Measurements from ENCODE around the gene ZNF384.

The ZNF384 gene

DNA sequence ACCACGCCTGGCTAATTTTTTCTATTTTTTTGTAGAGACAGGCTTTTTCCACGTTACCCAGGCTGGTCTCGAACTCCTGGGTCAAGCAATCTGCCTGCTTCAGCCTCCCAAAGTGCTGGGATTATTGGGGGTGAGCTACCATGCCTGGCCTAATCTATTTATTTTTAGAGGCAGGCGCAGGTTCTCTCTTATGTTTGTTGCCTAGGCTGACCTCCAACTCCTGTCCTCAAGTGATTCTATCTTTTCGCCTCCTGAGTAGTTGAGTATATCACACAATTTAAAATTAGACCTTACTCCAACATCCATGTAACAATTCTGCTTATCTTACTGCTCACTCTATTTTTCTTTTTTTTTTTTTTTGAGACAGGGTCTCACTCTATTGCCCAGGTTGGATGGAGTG lies 35.2 kb downstream of the ZNF384 start:
- no peak overlapping the region for H3K27ac ChIP-seq (ENCODE audit: low read length, poor library complexity, severe bottlenecking)
- no peak overlapping the region for H3K4me3 ChIP-seq (ENCODE audit: insufficient read depth in 1 of 2, low read depth in 1 of 2, low read length in 2 of 2)
- no peaks in the 10 kb centered on the region for H3K27me3 ChIP-seq (ENCODE audit: control insufficient read depth in 1 of 2, insufficient read depth in 1 of 2, low read length in 2 of 2)
- peaks cover 8% of the 10 kb centered on the region for H3K79me1 ChIP-seq (replicated peaks; ENCODE audit: low read length, poor library complexity, severe bottlenecking)
- H3K14ac ChIP-seq (ENCODE audit: low read length in 2 of 2): no peak overlapping the region
- 95% methylated on average over 5 of the region's 5 CpGs for WGBS
- no peak overlapping the region for H2BK120ac ChIP-seq (ENCODE audit: low read depth, low read length)
- no peak overlapping the region for H2BK12ac ChIP-seq (ENCODE audit: low read length in 2 of 2)
- no peak overlapping the region for H3K23ac ChIP-seq (ENCODE audit: low read length in 2 of 2)
- no peak overlapping the region for H3K9ac ChIP-seq (ENCODE audit: low read length)
- no peaks in the 10 kb centered on the region for H3K9me3 ChIP-seq (ENCODE audit: control insufficient read depth, low read length)
- no peak overlapping the region for H2BK15ac ChIP-seq (ENCODE audit: low read depth, poor library complexity, severe bottlenecking)
- DNase-seq: no peak
- H2AFZ ChIP-seq (ENCODE audit: low read depth, low read length): no peak overlapping the region
- no peak overlapping the region for H2BK5ac ChIP-seq (ENCODE audit: low read depth, low read length, poor library complexity, severe bottlenecking)
- no peak overlapping the region for H3K4ac ChIP-seq (ENCODE audit: low read depth in 1 of 2, low read length in 2 of 2)
- peaks cover 57 to 68% of the 10 kb centered on the region in 2 experiments for H3K36me3 ChIP-seq (ENCODE audit: control insufficient read depth in 1 of 2, insufficient read depth in 2 of 2, low read depth in 1 of 2, low read length in 2 of 2)
- no peak overlapping the region for H4K8ac ChIP-seq (ENCODE audit: low read length)
- no peak overlapping the region for H3K4me2 ChIP-seq (ENCODE audit: low read length, poor library complexity, severe bottlenecking)
- H3K18ac ChIP-seq (ENCODE audit: low read depth in 1 of 2, low read length in 2 of 2): no peak overlapping the region
- no peak overlapping the region for H2AK5ac ChIP-seq (ENCODE audit: low read length, severe bottlenecking)
- peaks cover 2% of the 10 kb centered on the region for H3K4me1 ChIP-seq (ENCODE audit: control insufficient read depth, insufficient read depth, low read depth, low read length)
- no peak overlapping the region for H4K91ac ChIP-seq (ENCODE audit: low read length)

DNA sequence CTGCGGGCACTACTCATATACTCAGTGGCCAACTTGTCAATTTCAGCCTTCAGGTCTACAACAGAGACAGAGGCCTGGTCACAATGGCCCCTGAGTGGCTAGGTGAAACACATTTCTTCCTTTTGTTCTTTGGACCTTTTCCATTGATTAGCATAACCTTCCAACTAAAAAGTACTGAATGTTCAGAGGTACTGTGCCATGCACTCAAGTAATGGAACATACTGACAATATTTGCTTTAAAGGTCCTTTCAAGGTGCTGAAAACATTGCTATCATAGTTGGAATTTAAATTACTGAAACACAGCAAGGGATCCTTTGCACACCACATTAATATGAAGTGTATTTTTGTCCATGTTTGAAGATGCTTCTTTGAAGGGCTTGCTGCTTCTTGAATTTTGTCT lies 35.8 kb downstream of the ZNF384 start:
- H3K9ac ChIP-seq (ENCODE audit: low read length): no peak overlapping the region
- no peak overlapping the region for H4K91ac ChIP-seq (ENCODE audit: low read length)
- no peak overlapping the region for H3K18ac ChIP-seq (ENCODE audit: low read depth in 1 of 2, low read length in 2 of 2)
- H3K4me1 ChIP-seq (ENCODE audit: control insufficient read depth, insufficient read depth, low read depth, low read length): no peaks in the 10 kb centered on the region
- no peak overlapping the region for H2BK5ac ChIP-seq (ENCODE audit: low read depth, low read length, poor library complexity, severe bottlenecking)
- no peak overlapping the region for H3K4me2 ChIP-seq (ENCODE audit: low read length, poor library complexity, severe bottlenecking)
- H2BK120ac ChIP-seq (ENCODE audit: low read depth, low read length): no peak overlapping the region
- H3K4me3 ChIP-seq (ENCODE audit: insufficient read depth in 1 of 2, low read depth in 1 of 2, low read length in 2 of 2): no peak overlapping the region
- DNase-seq: no peak
- H3K36me3 ChIP-seq (ENCODE audit: control insufficient read depth in 1 of 2, insufficient read depth in 2 of 2, low read depth in 1 of 2, low read length in 2 of 2): peaks cover 59 to 71% of the 10 kb centered on the region in 2 experiments
- no peak overlapping the region for H3K4ac ChIP-seq (ENCODE audit: low read depth in 1 of 2, low read length in 2 of 2)
- no peak overlapping the region for H2AFZ ChIP-seq (ENCODE audit: low read depth, low read length)
- no peak overlapping the region for H4K8ac ChIP-seq (ENCODE audit: low read length)
- no peak overlapping the region for H2BK12ac ChIP-seq (ENCODE audit: low read length in 2 of 2)
- H3K23ac ChIP-seq (ENCODE audit: low read length in 2 of 2): no peak overlapping the region
- 97% methylated on average over 1 of the region's 1 CpG for WGBS
- no peak overlapping the region for H3K14ac ChIP-seq (ENCODE audit: low read length in 2 of 2)
- no peak overlapping the region for H2AK5ac ChIP-seq (ENCODE audit: low read length, severe bottlenecking)
- no peak overlapping the region for H3K27ac ChIP-seq (ENCODE audit: low read length, poor library complexity, severe bottlenecking)
- H2BK15ac ChIP-seq (ENCODE audit: low read depth, poor library complexity, severe bottlenecking): no peak overlapping the region
- peaks cover 8% of the 10 kb centered on the region for H3K79me1 ChIP-seq (replicated peaks; ENCODE audit: low read length, poor library complexity, severe bottlenecking)
- no peaks in the 10 kb centered on the region for H3K27me3 ChIP-seq (ENCODE audit: control insufficient read depth in 1 of 2, insufficient read depth in 1 of 2, low read length in 2 of 2)
- no peaks in the 10 kb centered on the region for H3K9me3 ChIP-seq (ENCODE audit: control insufficient read depth, low read length)

DNA sequence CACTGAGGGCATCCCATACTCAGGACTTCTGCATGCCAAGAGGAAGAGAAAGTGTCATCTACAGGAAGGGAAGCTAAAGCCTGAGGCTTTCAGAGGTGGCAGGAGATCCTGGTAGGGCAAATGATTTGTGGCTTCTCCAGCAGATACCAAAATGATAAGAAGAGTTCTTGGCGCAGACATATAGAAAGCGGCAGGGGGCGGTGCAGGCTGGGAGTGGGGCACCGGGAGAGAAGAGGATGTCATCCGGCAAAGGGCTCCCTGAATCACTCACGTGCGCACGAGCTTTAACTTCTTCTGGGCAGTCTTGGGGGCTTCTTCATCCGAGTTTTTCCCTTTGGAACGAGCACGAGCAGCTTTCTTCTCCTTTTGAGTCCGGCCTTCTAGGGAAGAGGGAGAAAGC lies 36.8 kb downstream of the ZNF384 start:
- H3K27ac ChIP-seq (ENCODE audit: low read length, poor library complexity, severe bottlenecking): no peak overlapping the region
- H2BK15ac ChIP-seq (ENCODE audit: low read depth, poor library complexity, severe bottlenecking): no peak overlapping the region
- no peaks in the 10 kb centered on the region for H3K9me3 ChIP-seq (ENCODE audit: control insufficient read depth, low read length)
- H3K4me3 ChIP-seq (ENCODE audit: insufficient read depth in 1 of 2, low read depth in 1 of 2, low read length in 2 of 2): no peak overlapping the region
- DNase-seq: no peak
- H4K91ac ChIP-seq (ENCODE audit: low read length): no peak overlapping the region
- no peak overlapping the region for H2BK5ac ChIP-seq (ENCODE audit: low read depth, low read length, poor library complexity, severe bottlenecking)
- no peak overlapping the region for H2AFZ ChIP-seq (ENCODE audit: low read depth, low read length)
- no peak overlapping the region for H3K23ac ChIP-seq (ENCODE audit: low read length in 2 of 2)
- no peak overlapping the region for H3K18ac ChIP-seq (ENCODE audit: low read depth in 1 of 2, low read length in 2 of 2)
- H2BK12ac ChIP-seq (ENCODE audit: low read length in 2 of 2): no peak overlapping the region
- no peak overlapping the region for H2AK5ac ChIP-seq (ENCODE audit: low read length, severe bottlenecking)
- no peak overlapping the region for H3K9ac ChIP-seq (ENCODE audit: low read length)
- H3K27me3 ChIP-seq (ENCODE audit: control insufficient read depth in 1 of 2, insufficient read depth in 1 of 2, low read length in 2 of 2): no peaks in the 10 kb centered on the region
- peaks cover 6% of the 10 kb centered on the region for H3K79me1 ChIP-seq (replicated peaks; ENCODE audit: low read length, poor library complexity, severe bottlenecking)
- no peak overlapping the region for H3K4me2 ChIP-seq (ENCODE audit: low read length, poor library complexity, severe bottlenecking)
- H3K36me3 ChIP-seq (ENCODE audit: control insufficient read depth in 1 of 2, insufficient read depth in 2 of 2, low read depth in 1 of 2, low read length in 2 of 2): peaks cover 64 to 75% of the 10 kb centered on the region in 2 experiments
- H3K4me1 ChIP-seq (ENCODE audit: control insufficient read depth, insufficient read depth, low read depth, low read length): no peaks in the 10 kb centered on the region
- no peak overlapping the region for H2BK120ac ChIP-seq (ENCODE audit: low read depth, low read length)
- WGBS: 96% methylated on average over 7 of the region's 12 CpGs
- H3K4ac ChIP-seq (ENCODE audit: low read depth in 1 of 2, low read length in 2 of 2): no peak overlapping the region
- no peak overlapping the region for H4K8ac ChIP-seq (ENCODE audit: low read length)
- H3K14ac ChIP-seq (ENCODE audit: low read length in 2 of 2): no peak overlapping the region

DNA sequence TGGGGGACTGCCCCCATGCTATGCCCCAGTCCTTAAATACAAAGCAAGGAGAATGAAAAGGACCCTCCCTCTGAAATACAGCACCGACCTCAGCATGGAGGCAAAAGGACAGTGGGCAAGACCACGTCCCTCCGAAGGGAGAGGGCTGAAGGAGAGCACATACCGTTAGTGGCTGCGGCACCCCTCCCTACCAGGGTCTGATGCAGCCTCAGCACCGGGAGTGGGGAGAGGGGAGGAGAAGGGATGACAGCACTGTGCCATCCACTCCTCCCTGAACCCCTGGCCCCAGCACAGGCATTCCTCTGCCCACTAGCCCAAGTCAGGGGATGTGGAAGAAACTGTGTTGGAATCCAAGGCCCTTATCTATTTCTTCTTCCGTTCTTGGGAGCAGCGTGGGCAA lies 38.3 kb downstream of the ZNF384 start:
- Histone ChIP-seq H3K14ac (ENCODE audit: low read length in 2 of 2) (no peak overlapping the region), H3K27ac (ENCODE audit: low read length, poor library complexity, severe bottlenecking) (no peak overlapping the region), H4K8ac (ENCODE audit: low read length) (no peak overlapping the region), H3K18ac (ENCODE audit: low read depth in 1 of 2, low read length in 2 of 2) (no peak overlapping the region), H2BK5ac (ENCODE audit: low read depth, low read length, poor library complexity, severe bottlenecking) (no peak overlapping the region), H2BK120ac (ENCODE audit: low read depth, low read length) (no peak overlapping the region), H3K4me3 (ENCODE audit: insufficient read depth in 1 of 2, low read depth in 1 of 2, low read length in 2 of 2) (no peak overlapping the region), H3K4ac (ENCODE audit: low read depth in 1 of 2, low read length in 2 of 2) (no peak overlapping the region), H2AFZ (ENCODE audit: low read depth, low read length) (no peak overlapping the region), H3K4me1 (ENCODE audit: control insufficient read depth, insufficient read depth, low read depth, low read length) (no peaks in the 10 kb centered on the region), H3K36me3 (ENCODE audit: control insufficient read depth in 1 of 2, insufficient read depth in 2 of 2, low read depth in 1 of 2, low read length in 2 of 2) (peaks cover 62 to 70% of the 10 kb centered on the region in 2 experiments), H4K91ac (ENCODE audit: low read length) (no peak overlapping the region), H2BK12ac (ENCODE audit: low read length in 2 of 2) (no peak overlapping the region), H2AK5ac (ENCODE audit: low read length, severe bottlenecking) (no peak overlapping the region), H3K9me3 (ENCODE audit: control insufficient read depth, low read length) (no peaks in the 10 kb centered on the region), H3K4me2 (ENCODE audit: low read length, poor library complexity, severe bottlenecking) (no peak overlapping the region), H3K27me3 (ENCODE audit: control insufficient read depth in 1 of 2, insufficient read depth in 1 of 2, low read length in 2 of 2) (peaks cover 0 to 4% of the 10 kb centered on the region in 2 experiments), H3K9ac (ENCODE audit: low read length) (no peak overlapping the region), H2BK15ac (ENCODE audit: low read depth, poor library complexity, severe bottlenecking) (no peak overlapping the region), H3K23ac (ENCODE audit: low read length in 2 of 2) (no peak overlapping the region), H3K79me1 (replicated peaks; ENCODE audit: low read length, poor library complexity, severe bottlenecking) (peaks cover 5% of the 10 kb centered on the region)
- DNase-seq: no peak
- 96% methylated on average over 5 of the region's 8 CpGs for WGBS

Measured in mesenchymal stem cell (in vitro differentiated cells and primary cell).